Left ventricle myocardium superior (tissue), 1 donor: ENCODE measurements around the gene OR6S1. TPM values are rescaled to one million over a fixed set of nuclear protein-coding genes. Genes with fewer than 3 reads are reported as not detected.

Source experiments
- ATAC-seq: fragments of 200-7000 bp; cut with Tn5 transposase; one replicate; pipeline ENCODE4 v1.9.1; 2020; ENCODE audit warnings: mild to moderate bottlenecking, moderate library complexity
- DNase-seq: peaks from one replicate; pipeline ENCODE4 v3.0.0-alpha.2; 2020
- intact Hi-C: fragments of 100-400 bp; cut with micrococcal nuclease; formaldehyde crosslinking; loops from one replicate; pipeline ENCODE4 v1.11.0; 2022
- long read RNA-seq: library from polyadenylated mRNA; unstranded; transcript quantifications from one replicate; pipeline ENCODE4 v2.0.0, GENCODE V29; 2021
- total RNA-seq: library from RNA; stranded (reverse); fragmentation: NEBNext Ultra II Directional; extraction: Animal tissue kit (Norgen Biotek cat#: 25700); gene quantifications from one replicate; pipeline ENCODE4 v1.2.1, GENCODE V29; 2021
- donor health status: DM: no; HTN: yes; CAD: no; lungs with severe emphysema.

OR6S1 gene
- not detected for total RNA-seq
- long read RNA-seq = 0 reads

- no peak for ATAC-seq
- intact Hi-C loops = no loop called here
- DNase-seq = no peak
Observed at GRCh38 chr14:20641591-20641990, at the start of gene OR6S1. TSS of gene OR6S1 (minus strand) at chr14:20641691. CDS start at chr14:20641691, 0 bp downstream.

GRCh38 chr14:20690848-20691640 is 49.6 kb upstream of the OR6S1 start:
- no peak for DNase-seq

GRCh38 chr14:20688167-20688839 is 46.8 kb upstream of the OR6S1 start, which contains the start of gene ANG:
TSS of gene ANG (plus strand) at chr14:20688764. CDS start at chr14:20693565, 4,801 bp downstream.
- intact Hi-C loops = no loop called here
- DNase-seq = no peak
- no peak for ATAC-seq

More at GRCh38 chr14:20690848-20691640, 49.6 kb upstream of the OR6S1 start:
- intact Hi-C loops = loop anchor here (10.0 kb wide), 1 partner anchor 366 kb away; no protein-coding TSS in a partner anchor
- peak; percentile 82 for ATAC-seq

- intact Hi-C loops = no loop called here
- no peak for DNase-seq
- ATAC-seq = no peak
Observed at GRCh38 chr14:20687362-20688166, 46.1 kb upstream of the OR6S1 start.

GRCh38 chr14:20686386-20687143 is 45.1 kb upstream of the OR6S1 start:
- intact Hi-C loops = no loop called here
- DNase-seq (no peak), ATAC-seq (no peak)

- DNase-seq (peak; percentile 47), ATAC-seq (no peak)
- intact Hi-C loops = loop anchor here (5.0 kb wide), 1 partner anchor 73 kb away; no protein-coding TSS in a partner anchor
Observed at GRCh38 chr14:20684662-20685456, 43.4 kb upstream of the OR6S1 start.

- ATAC-seq (peak; percentile 58), DNase-seq (peak; percentile 91)
- intact Hi-C loops = loop anchor here (5.0 kb wide), 1 partner anchor 72 kb away; no protein-coding TSS in a partner anchor
Observed at GRCh38 chr14:20683891-20684661, 42.6 kb upstream of the OR6S1 start, which contains the start of gene RNASE4. TSS of gene RNASE4 (plus strand) at chr14:20684560. CDS start at chr14:20699372, 14,812 bp downstream.

GRCh38 chr14:20683125-20683890 is 41.8 kb upstream of the OR6S1 start:
- intact Hi-C loops = loop anchor here (5.0 kb wide), 1 partner anchor 71 kb away; no protein-coding TSS in a partner anchor
- ATAC-seq = peak; percentile 57
- DNase-seq = peak; percentile 80

- DNase-seq (peak; percentile 94), ATAC-seq (peak; percentile 89)
- intact Hi-C loops = loop anchor here (5.0 kb wide), 1 partner anchor 70 kb away; no protein-coding TSS in a partner anchor
Observed at GRCh38 chr14:20682435-20683124, 41.1 kb upstream of the OR6S1 start.

GRCh38 chr14:20682127-20682434 is 40.6 kb upstream of the OR6S1 start:
- intact Hi-C loops = loop anchor here (5.0 kb wide), 1 partner anchor 70 kb away; no protein-coding TSS in a partner anchor

GRCh38 chr14:20681348-20682126 is 40.0 kb upstream of the OR6S1 start:
- intact Hi-C loops = loop anchor here (5.0 kb wide), 1 partner anchor 69 kb away; no protein-coding TSS in a partner anchor
- ATAC-seq (peak; percentile 56), DNase-seq (peak; percentile 79)

More at GRCh38 chr14:20682127-20682434, 40.6 kb upstream of the OR6S1 start:
- DNase-seq (no peak), ATAC-seq (no peak)

- intact Hi-C loops = loop anchor here (5.0 kb wide), 1 partner anchor 69 kb away; no protein-coding TSS in a partner anchor
- no peak for DNase-seq
- no peak for ATAC-seq
Observed at GRCh38 chr14:20680843-20681347, 39.4 kb upstream of the OR6S1 start.

- intact Hi-C loops = loop anchor here (5.0 kb wide), 1 partner anchor 68 kb away; no protein-coding TSS in a partner anchor
- DNase-seq (no peak), ATAC-seq (no peak)
Observed at GRCh38 chr14:20680363-20680762, 38.9 kb upstream of the OR6S1 start.

- DNase-seq (no peak), ATAC-seq (no peak)
- intact Hi-C loops = loop anchor here (5.0 kb wide), 1 partner anchor 68 kb away; no protein-coding TSS in a partner anchor
Observed at GRCh38 chr14:20679907-20680306, 38.4 kb upstream of the OR6S1 start.
